DOHH2 (cell line): ENCODE data around the gene SRXN1.

ENCODE experiments used
- H3F3A ChIP-seq: fragments of 200-600 bp; sonication (generic), shearing (Covaris generic); 2 replicates; pipeline ENCODE4 v1.6.0; 2016; ENCODE audit warnings: antibody characterized with exemption, mild to moderate bottlenecking; ENCODE audit not compliant: control insufficient read depth, insufficient read depth
- H3K27ac ChIP-seq: fragments of 200-600 bp; sonication (generic); 2 replicates; pipeline ENCODE4 v1.5.1; 2014; ENCODE audit warnings: low read depth, mild to moderate bottlenecking, low read length, moderate library complexity
- H3K27me3 ChIP-seq: fragments of 200-600 bp; sonication (generic); 2 replicates; pipeline ENCODE4 v1.6.1; 2014; ENCODE audit warnings: mild to moderate bottlenecking, low read length, mixed read lengths; ENCODE audit not compliant: control insufficient read depth
- H3K36me3 ChIP-seq: fragments of 200-600 bp; sonication (generic); 2 replicates; pipeline ENCODE4 v1.6.1; 2014; ENCODE audit warnings: mild to moderate bottlenecking, low read length, moderate library complexity, mixed read lengths; ENCODE audit not compliant: control insufficient read depth
- H3K4me1 ChIP-seq: fragments of 200-600 bp; sonication (generic); 2 replicates; pipeline ENCODE4 v1.6.1; 2014; ENCODE audit warnings: mild to moderate bottlenecking, low read length, mixed read lengths; ENCODE audit not compliant: control insufficient read depth
- H3K4me2 ChIP-seq: fragments of 200-600 bp; sonication (generic); 2 replicates; pipeline ENCODE4 v1.6.0; 2014; ENCODE audit warnings: mild to moderate bottlenecking, low read length, moderate library complexity
- H3K4me3 ChIP-seq: fragments of 200-600 bp; sonication (generic); 2 replicates; pipeline ENCODE4 v1.5.1; 2014; ENCODE audit warnings: mild to moderate bottlenecking, low read length, mixed read lengths
- H3K79me2 ChIP-seq: fragments of 200-600 bp; sonication (generic); 2 replicates; pipeline ENCODE4 v1.6.1; 2014; ENCODE audit warnings: mild to moderate bottlenecking, low read length, mixed read lengths; ENCODE audit not compliant: control insufficient read depth
- H3K9me2 ChIP-seq: fragments of 200-600 bp; sonication (generic); replicated peaks from 2 replicates; pipeline ENCODE4 v1.6.1; 2014; ENCODE audit warnings: mild to moderate bottlenecking, low read length, mixed read lengths; ENCODE audit not compliant: control insufficient read depth
- H3K9me3 ChIP-seq: fragments of 200-600 bp; sonication (generic); 2 replicates; pipeline ENCODE4 v1.6.1; 2014; ENCODE audit warnings: antibody characterized with exemption, low read length, mixed read lengths; ENCODE audit not compliant: control insufficient read depth, insufficient read depth
- H4K20me1 ChIP-seq: fragments of 200-600 bp; sonication (generic); 2 replicates; pipeline ENCODE4 v1.6.0; 2014; ENCODE audit warnings: low read depth, mild to moderate bottlenecking, antibody characterized with exemption, low read length, moderate library complexity; ENCODE audit not compliant: control insufficient read depth, insufficient read depth
- EZH2phosphoT487 ChIP-seq: fragments of 200-600 bp; sonication (generic); IDR thresholded peaks from 2 replicates; pipeline ENCODE4 v1.6.1; 2017; ENCODE audit warnings: borderline replicate concordance, mild to moderate bottlenecking, antibody characterized with exemption, low read length, moderate library complexity, mixed read lengths
- TF ChIP-seq, protein P1 (sequence below): fragments of 200-600 bp; sonication (generic); IDR thresholded peaks from one replicate; pipeline ENCODE4 v1.5.1; 2014; ENCODE audit warnings: antibody characterized with exemption, mild to moderate bottlenecking, low read depth, low read length; ENCODE audit not compliant: poor library complexity, severe bottlenecking

The SRXN1 gene

DNA sequence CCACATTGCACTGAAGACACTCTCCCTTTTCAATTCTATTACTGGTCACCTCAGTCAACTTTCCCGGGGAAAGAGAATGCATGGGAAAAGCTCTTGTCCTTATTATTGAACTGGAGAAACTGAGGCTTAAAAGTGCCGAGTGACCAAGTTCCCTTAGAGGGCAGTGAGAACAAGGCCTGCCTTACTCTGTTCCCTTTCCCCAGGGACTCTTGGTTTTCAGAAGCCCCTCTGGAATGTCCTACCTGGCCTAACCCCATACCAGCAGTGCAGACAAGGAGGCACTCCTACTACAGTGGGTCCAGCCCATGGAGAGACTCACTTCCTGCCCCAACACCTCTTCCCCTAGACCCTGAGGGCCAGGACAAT lies 6.1 kb downstream of the SRXN1 start:
- TF ChIP-seq, protein P1, sequence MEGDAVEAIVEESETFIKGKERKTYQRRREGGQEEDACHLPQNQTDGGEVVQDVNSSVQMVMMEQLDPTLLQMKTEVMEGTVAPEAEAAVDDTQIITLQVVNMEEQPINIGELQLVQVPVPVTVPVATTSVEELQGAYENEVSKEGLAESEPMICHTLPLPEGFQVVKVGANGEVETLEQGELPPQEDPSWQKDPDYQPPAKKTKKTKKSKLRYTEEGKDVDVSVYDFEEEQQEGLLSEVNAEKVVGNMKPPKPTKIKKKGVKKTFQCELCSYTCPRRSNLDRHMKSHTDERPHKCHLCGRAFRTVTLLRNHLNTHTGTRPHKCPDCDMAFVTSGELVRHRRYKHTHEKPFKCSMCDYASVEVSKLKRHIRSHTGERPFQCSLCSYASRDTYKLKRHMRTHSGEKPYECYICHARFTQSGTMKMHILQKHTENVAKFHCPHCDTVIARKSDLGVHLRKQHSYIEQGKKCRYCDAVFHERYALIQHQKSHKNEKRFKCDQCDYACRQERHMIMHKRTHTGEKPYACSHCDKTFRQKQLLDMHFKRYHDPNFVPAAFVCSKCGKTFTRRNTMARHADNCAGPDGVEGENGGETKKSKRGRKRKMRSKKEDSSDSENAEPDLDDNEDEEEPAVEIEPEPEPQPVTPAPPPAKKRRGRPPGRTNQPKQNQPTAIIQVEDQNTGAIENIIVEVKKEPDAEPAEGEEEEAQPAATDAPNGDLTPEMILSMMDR, result no peak
- no peak for TF ChIP-seq EZH2phosphoT487
- Histone ChIP-seq H3K4me3 (no peak overlapping the region), H3K4me1 (peaks cover 10% of the 10 kb centered on the region), H3K27ac (no peak overlapping the region), H4K20me1 (no peaks in the 10 kb centered on the region), H3K9me2 (no peaks in the 10 kb centered on the region), H3F3A (no peaks in the 10 kb centered on the region), H3K4me2 (no peak overlapping the region), H3K36me3 (peaks cover 36% of the 10 kb centered on the region), H3K79me2 (peaks cover 8% of the 10 kb centered on the region), H3K9me3 (no peaks in the 10 kb centered on the region), H3K27me3 (no peaks in the 10 kb centered on the region)

- H3K4me3 ChIP-seq, result no peak overlapping the region
- peaks cover 1% of the 10 kb centered on the region; the same call in 1 of the 2 replicates for H3F3A ChIP-seq
- H3K36me3 ChIP-seq, result peaks cover 36% of the 10 kb centered on the region
- H4K20me1 ChIP-seq, result no peaks in the 10 kb centered on the region
- H3K27ac ChIP-seq, result no peak overlapping the region
- peaks cover 7% of the 10 kb centered on the region for H3K4me1 ChIP-seq
- H3K4me2 ChIP-seq, result no peak overlapping the region
- no peaks in the 10 kb centered on the region for H3K9me3 ChIP-seq
- no peaks in the 10 kb centered on the region for H3K27me3 ChIP-seq
- H3K9me2 ChIP-seq, result no peaks in the 10 kb centered on the region
- TF ChIP-seq, protein P1, result no peak
- no peak for TF ChIP-seq EZH2phosphoT487
- H3K79me2 ChIP-seq, result peaks cover 4% of the 10 kb centered on the region; the same call in 1 of the 2 replicates
These were observed 6.7 kb downstream of the SRXN1 start for GRCh38 chr20:646107-646867.

GRCh38 chr20:645318-646106 lies 7.5 kb downstream of the SRXN1 start:
- no peaks in the 10 kb centered on the region for H3K27me3 ChIP-seq
- peaks cover 7% of the 10 kb centered on the region for H3K4me1 ChIP-seq
- no peaks in the 10 kb centered on the region for H3K9me2 ChIP-seq
- peaks cover 4% of the 10 kb centered on the region; the same call in 1 of the 2 replicates for H3F3A ChIP-seq
- no peak for TF ChIP-seq EZH2phosphoT487
- TF ChIP-seq, protein P1, result peak; percentile 94
- H3K4me3 ChIP-seq, result no peak overlapping the region
- 0 out of 2 replicates have a peak overlapping the region, but pooled peaks have one; percentile 24 for H3K4me2 ChIP-seq
- no peak overlapping the region for H3K27ac ChIP-seq
- peaks cover 32% of the 10 kb centered on the region for H3K36me3 ChIP-seq
- no peaks in the 10 kb centered on the region for H3K9me3 ChIP-seq
- peaks cover under 1% of the 10 kb centered on the region; the same call in 1 of the 2 replicates for H3K79me2 ChIP-seq
- H4K20me1 ChIP-seq, result no peaks in the 10 kb centered on the region
